Stimulated activated effector memory CD8-positive, alpha-beta T cell treated with anti-CD3 and anti-CD28 coated beads, Interleukin-12 subunit alpha, Interleukin-12 subunit beta, amount 100 ng/mL, for 72 hours (primary cell): ENCODE measurements around the gene PATL1.
"Not testable (repeated sequence)": the region's sequence is repeated elsewhere in the genome, so short reads cannot be mapped to it uniquely, and the experiment has no call there.

Source experiments
- ATAC-seq: fragments of 150-1000 bp; cut with Tn5 transposase; 2 replicates; pipeline ENCODE4 v1.10.0; 2021
- DNase-seq, 2 donors: peaks; one replicate each; pipeline ENCODE4 v3.0.0; 2021 to 2022; ENCODE audit warnings: low spot score in 2 of 2
- H3K27ac Mint-ChIP-seq: one replicate; pipeline ENCODE4 v1.8.0; 2022; ENCODE audit warnings: mild to moderate bottlenecking, mixed read lengths
- H3K36me3 Mint-ChIP-seq: one replicate; pipeline ENCODE4 v1.8.0; 2022; ENCODE audit warnings: mild to moderate bottlenecking, mixed read lengths
- H3K4me1 Mint-ChIP-seq: one replicate; pipeline ENCODE4 v1.8.0; 2022; ENCODE audit warnings: mixed read lengths
- H3K4me3 Mint-ChIP-seq: one replicate; pipeline ENCODE4 v1.8.0; 2022; ENCODE audit warnings: mild to moderate bottlenecking, mixed read lengths
- H3K9me3 Mint-ChIP-seq: one replicate; pipeline ENCODE4 v1.8.0; 2022; ENCODE audit warnings: mixed read lengths

PATL1 gene

DNA sequence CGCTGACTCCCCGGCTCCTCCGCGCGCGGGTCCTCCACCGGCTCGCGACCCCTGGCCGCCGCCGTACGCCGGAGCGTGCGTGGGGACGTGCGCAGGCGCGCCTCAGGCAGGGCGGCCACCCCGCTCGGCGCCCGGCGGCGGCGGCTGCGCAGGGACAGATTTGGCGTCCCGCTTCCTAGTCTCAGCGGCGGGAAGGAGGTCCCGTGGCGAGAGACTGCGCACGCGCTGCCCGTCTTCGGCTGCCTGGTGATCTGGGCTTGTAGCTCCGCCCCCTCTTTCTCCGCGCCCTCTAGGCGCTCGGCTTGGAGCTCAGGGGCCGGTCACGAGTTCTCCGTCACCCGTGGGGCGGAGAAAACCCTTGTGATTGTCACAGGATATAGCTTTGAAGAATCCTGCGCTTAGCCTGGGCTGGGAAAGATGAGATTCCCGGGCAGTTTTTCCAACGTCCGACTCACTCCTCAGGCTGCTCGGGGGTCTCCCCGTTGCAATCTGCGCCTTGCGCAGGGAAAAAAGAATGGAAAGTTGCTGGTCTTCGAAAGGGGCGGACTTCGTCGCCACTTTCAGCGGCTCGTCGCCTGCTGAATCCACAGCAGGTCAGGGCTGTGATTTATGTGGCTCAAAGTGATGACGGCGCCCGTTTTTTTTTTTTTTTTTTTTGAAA is at the start of gene PATL1:
TSS of gene PATL1 (minus strand) at position 88 of the 661 bp plus-strand sequence. CDS start 142 bp downstream, outside the sequence.
- DNase-seq (peak; percentile 93 to 98), ATAC-seq (peak; percentile 95)

GRCh38 chr11:59716051-59716450 is 47.2 kb upstream of the PATL1 start:
- no peaks in the 10 kb centered on the region for H3K36me3 Mint-ChIP-seq
- no peak overlapping the region for H3K27ac Mint-ChIP-seq
- ATAC-seq: no peak
- no peaks in the 10 kb centered on the region for H3K9me3 Mint-ChIP-seq
- no peaks in the 10 kb centered on the region for H3K4me1 Mint-ChIP-seq
- DNase-seq: no peak
- H3K4me3 Mint-ChIP-seq: no peak overlapping the region

More for the DNA sequence above, at the start of gene PATL1:
- peak within 1 kb of the TSS; percentile 89 for H3K4me3 Mint-ChIP-seq
- peaks cover 39% of the 10 kb centered on the region for H3K4me1 Mint-ChIP-seq
- H3K9me3 Mint-ChIP-seq: no peaks in the 10 kb centered on the region
- peaks cover 54% of the 10 kb centered on the region for H3K36me3 Mint-ChIP-seq
- H3K27ac Mint-ChIP-seq: peak within 1 kb of the TSS; percentile 96

GRCh38 chr11:59713745-59714144 is 44.9 kb upstream of the PATL1 start, which contains the start of gene OR10V1:
TSS of gene OR10V1 (minus strand) at chr11:59713845. CDS start at chr11:59713845, 0 bp downstream.
- Mint-ChIP-seq H3K9me3 (no peaks in the 10 kb centered on the region), H3K4me1 (no peaks in the 10 kb centered on the region), H3K36me3 (no peaks in the 10 kb centered on the region), H3K27ac (no peak within 1 kb of the TSS), H3K4me3 (no peak within 1 kb of the TSS)
- no peak for DNase-seq
- no peak for ATAC-seq

- Mint-ChIP-seq H3K9me3 (no peaks in the 10 kb centered on the region), H3K4me1 (no peaks in the 10 kb centered on the region), H3K36me3 (no peaks in the 10 kb centered on the region), H3K4me3 (no peak overlapping the region), H3K27ac (no peak overlapping the region)
- DNase-seq (no peak), ATAC-seq (no peak)
Measured at GRCh38 chr11:59710136-59710847, 41.5 kb upstream of the PATL1 start.

DNA sequence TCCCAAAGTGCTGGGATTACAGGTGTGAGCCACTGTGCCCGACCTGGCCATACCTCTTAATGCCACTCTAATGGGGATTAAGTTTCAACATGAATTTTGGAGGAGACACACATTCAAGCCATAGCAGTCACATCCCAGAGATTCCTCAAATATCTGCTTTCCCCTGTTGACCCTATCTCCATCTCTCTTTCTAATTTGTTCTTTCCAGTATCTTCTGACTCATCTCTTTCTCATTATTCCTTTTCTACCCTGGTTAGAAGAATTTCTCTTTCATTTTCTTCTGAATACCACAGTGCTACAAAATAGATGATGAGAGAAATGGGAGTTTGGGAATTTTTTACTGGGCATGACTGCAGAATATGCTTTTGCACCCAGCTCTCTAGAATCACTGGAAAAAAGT is 39.7 kb upstream of the PATL1 start:
- Mint-ChIP-seq H3K27ac (no peak overlapping the region), H3K4me3 (no peak overlapping the region), H3K9me3 (no peaks in the 10 kb centered on the region), H3K36me3 (no peaks in the 10 kb centered on the region), H3K4me1 (no peaks in the 10 kb centered on the region)
- ATAC-seq (no peak), DNase-seq (no peak)

GRCh38 chr11:59707371-59707770 is 38.5 kb upstream of the PATL1 start:
- Mint-ChIP-seq H3K27ac (no peak overlapping the region), H3K9me3 (no peaks in the 10 kb centered on the region), H3K4me1 (no peaks in the 10 kb centered on the region), H3K4me3 (no peak overlapping the region), H3K36me3 (no peaks in the 10 kb centered on the region)
- ATAC-seq (no peak), DNase-seq (no peak)

- Mint-ChIP-seq H3K27ac (no peak overlapping the region), H3K4me3 (no peak overlapping the region), H3K9me3 (no peaks in the 10 kb centered on the region), H3K4me1 (no peaks in the 10 kb centered on the region), H3K36me3 (no peaks in the 10 kb centered on the region)
- ATAC-seq: no peak
- DNase-seq: no peak
Measured at GRCh38 chr11:59706518-59707285, 37.9 kb upstream of the PATL1 start.

DNA sequence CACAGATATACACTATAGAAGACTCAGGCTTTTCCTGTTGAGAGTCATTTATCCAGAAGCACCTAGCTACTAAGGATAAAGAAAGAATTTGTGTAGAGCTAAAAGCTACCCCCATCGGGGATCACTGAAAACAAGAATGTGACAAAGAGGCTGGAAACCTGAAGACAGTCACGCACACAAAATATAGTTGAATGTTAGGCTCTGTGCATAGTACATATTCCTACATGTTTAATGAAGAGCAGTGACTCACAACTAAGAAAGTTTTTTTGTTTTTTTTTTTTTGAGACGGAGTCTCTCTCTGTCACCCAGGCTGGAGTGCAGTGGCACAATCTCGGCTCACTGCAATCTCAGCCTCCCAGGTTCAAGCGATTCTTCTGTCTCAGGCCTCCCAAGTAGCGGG is 36.5 kb upstream of the PATL1 start:
- no peaks in the 10 kb centered on the region for H3K36me3 Mint-ChIP-seq
- ATAC-seq: no peak
- H3K9me3 Mint-ChIP-seq: no peaks in the 10 kb centered on the region

DNA sequence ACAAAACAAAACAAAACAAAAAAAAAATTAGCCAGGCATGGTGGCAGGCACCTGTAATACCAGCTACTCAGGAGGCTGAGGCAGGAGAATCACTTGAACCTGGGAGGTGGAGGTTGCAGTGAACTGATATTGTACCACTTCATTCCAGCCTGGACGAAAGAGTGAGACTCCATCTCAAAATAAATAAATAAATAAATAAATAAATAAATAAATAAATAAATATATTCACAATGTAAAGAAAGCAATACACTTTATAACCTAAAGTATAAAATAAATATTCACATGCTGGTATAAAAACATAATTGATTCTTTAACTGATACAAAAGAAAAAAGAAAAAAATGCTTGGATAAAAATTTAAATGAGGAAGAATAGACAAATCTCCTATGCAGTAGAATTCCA is 34.7 kb upstream of the PATL1 start:
- DNase-seq, H3K36me3 Mint-ChIP-seq, H3K9me3 Mint-ChIP-seq, H3K4me3 Mint-ChIP-seq, H3K27ac Mint-ChIP-seq, H3K4me1 Mint-ChIP-seq, ATAC-seq: not testable (repeated sequence)

More for the DNA sequence above, 36.5 kb upstream of the PATL1 start:
- no peaks in the 10 kb centered on the region for H3K4me1 Mint-ChIP-seq
- H3K4me3 Mint-ChIP-seq: no peak overlapping the region
- no peak overlapping the region for H3K27ac Mint-ChIP-seq
- DNase-seq: no peak

GRCh38 chr11:59700157-59700556 is 31.3 kb upstream of the PATL1 start:
- not testable (repeated sequence) for ATAC-seq, H3K4me1 Mint-ChIP-seq, H3K27ac Mint-ChIP-seq, H3K9me3 Mint-ChIP-seq, H3K4me3 Mint-ChIP-seq, DNase-seq, H3K36me3 Mint-ChIP-seq

DNA sequence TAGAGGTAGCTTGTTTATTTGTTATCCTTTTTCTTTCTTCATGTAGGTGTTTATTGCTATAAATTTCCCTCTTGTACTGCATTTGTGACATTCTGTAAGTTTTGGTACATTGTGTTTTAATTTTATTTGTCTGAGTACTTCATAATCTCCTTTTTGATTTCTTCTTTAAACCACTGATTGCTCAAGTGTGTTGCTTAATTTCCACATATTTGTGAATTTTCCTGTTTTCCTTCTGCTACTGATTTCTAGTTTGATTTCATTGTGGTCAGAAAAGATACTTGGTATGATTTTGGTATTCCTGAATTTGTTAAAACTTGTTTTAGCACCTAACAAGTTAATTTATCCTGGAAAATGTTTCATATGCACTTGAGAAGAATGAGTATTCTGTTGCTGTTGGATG is 29.7 kb upstream of the PATL1 start:
- no peak overlapping the region for H3K27ac Mint-ChIP-seq
- H3K36me3 Mint-ChIP-seq: no peaks in the 10 kb centered on the region
- no peak overlapping the region for H3K4me3 Mint-ChIP-seq

DNA sequence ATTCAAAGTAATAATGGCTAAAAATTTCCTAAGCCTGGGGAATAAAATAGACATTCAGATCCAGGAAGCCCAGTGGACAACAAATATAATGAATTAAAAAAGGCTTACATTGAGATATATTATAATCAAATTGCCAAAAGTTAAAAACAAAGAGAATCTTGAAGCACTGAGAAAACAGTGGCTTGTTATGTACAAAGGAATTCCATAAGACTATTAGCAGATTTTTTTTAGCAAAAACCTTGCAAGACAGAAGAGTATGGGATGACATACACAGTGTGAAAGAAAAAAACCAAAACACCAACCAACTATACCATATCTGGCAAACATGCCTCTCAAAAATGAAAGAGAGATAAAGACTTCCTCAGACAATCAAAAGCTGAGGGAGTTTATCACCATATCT is 24.1 kb upstream of the PATL1 start:
- Mint-ChIP-seq H3K36me3 (no peaks in the 10 kb centered on the region), H3K4me1 (no peaks in the 10 kb centered on the region), H3K4me3 (no peak overlapping the region), H3K27ac (no peak overlapping the region), H3K9me3 (peaks cover 11% of the 10 kb centered on the region)
- ATAC-seq (no peak), DNase-seq (no peak)

More for the DNA sequence above, 29.7 kb upstream of the PATL1 start:
- DNase-seq: no peak
- ATAC-seq: no peak
- Mint-ChIP-seq H3K9me3 (peaks cover 4% of the 10 kb centered on the region), H3K4me1 (no peaks in the 10 kb centered on the region)

GRCh38 chr11:59691156-59691555 is 22.3 kb upstream of the PATL1 start:
- H3K27ac Mint-ChIP-seq: no peak overlapping the region
- H3K4me1 Mint-ChIP-seq: no peaks in the 10 kb centered on the region
- ATAC-seq (no peak), DNase-seq (no peak)
- H3K4me3 Mint-ChIP-seq: no peak overlapping the region
- no peaks in the 10 kb centered on the region for H3K36me3 Mint-ChIP-seq
- peaks cover 11% of the 10 kb centered on the region for H3K9me3 Mint-ChIP-seq

- no peak overlapping the region for H3K27ac Mint-ChIP-seq
- no peaks in the 10 kb centered on the region for H3K36me3 Mint-ChIP-seq
- H3K4me3 Mint-ChIP-seq: no peak overlapping the region
- no peak for ATAC-seq
- H3K4me1 Mint-ChIP-seq: no peaks in the 10 kb centered on the region
- no peak for DNase-seq
- peaks cover 11% of the 10 kb centered on the region for H3K9me3 Mint-ChIP-seq
Measured at GRCh38 chr11:59689015-59689414, 20.2 kb upstream of the PATL1 start.

DNA sequence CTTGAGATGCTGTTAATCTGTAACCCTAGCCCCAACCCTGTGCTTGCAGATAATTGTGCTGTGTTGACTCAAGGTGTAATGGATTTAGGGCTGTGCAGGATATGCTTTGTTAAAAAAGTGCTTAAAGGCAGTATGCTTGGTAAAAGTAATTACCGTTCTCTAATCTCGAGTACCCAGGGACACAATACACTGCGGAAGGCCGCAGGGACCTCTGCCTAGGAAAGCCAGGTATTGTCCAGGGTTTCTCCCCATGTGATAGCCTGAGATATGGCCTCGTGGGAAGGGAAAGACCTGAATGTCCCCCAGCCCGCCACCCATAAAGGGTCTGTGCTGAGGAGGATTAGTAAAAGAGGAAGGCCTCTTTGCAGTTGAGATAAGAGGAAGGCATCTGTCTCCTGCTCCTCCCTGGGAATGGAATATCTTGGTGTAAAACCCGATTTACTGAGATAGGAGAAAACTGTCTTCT is 12.5 kb upstream of the PATL1 start:
- H3K4me3 Mint-ChIP-seq, H3K4me1 Mint-ChIP-seq, H3K36me3 Mint-ChIP-seq, ATAC-seq, H3K9me3 Mint-ChIP-seq, DNase-seq, H3K27ac Mint-ChIP-seq: not testable (repeated sequence)
